Endothelial cell of umbilical vein (primary cell): ENCODE results near the gene GFAP. TPM values are rescaled to one million over a fixed set of nuclear protein-coding genes. Genes with fewer than 3 reads are reported as not detected.

Experiments used
- BruUV-seq: library from RNA; stranded (reverse); fragments of 400-500 nt; replicated peaks from 2 replicates; lab custom pipeline; 2021; lab: Mats Ljungman, UMichigan
- CTCF ChIA-PET: fragments of 300-600, 350-600 bp; sonication (Branson Sonifier 250); formaldehyde crosslinking; loops from one replicate; lab custom pipeline; 2021; ENCODE audit warnings: antibody characterized with exemption, inconsistent platforms; lab: Charles Lee
- POLR2A ChIA-PET: fragments of 300-600, 350-600 bp; sonication (Branson Sonifier 250); formaldehyde crosslinking; loops from one replicate; lab custom pipeline; 2021; ENCODE audit warnings: antibody characterized with exemption, inconsistent platforms; lab: Charles Lee
- DNase-seq: peaks from one replicate; pipeline ENCODE4 v3.0.0-alpha.2; 2011; ENCODE audit warnings: low read depth, low spot score
- FAIRE-seq: peaks from 2 replicates; lab custom pipeline; 2011; peaks lifted over from hg19 to GRCh38; lab: Jason Lieb, UNC
- H2AFZ ChIP-seq: 2 replicates; pipeline ENCODE4 v1.6.0; 2012; ENCODE audit warnings: low read depth, low read length, control low read depth, inconsistent platforms
- H3K27ac ChIP-seq: 2 replicates; pipeline ENCODE4 v1.5.1; 2011; ENCODE audit warnings: low read depth, mild to moderate bottlenecking, control low read depth, low read length, moderate library complexity; ENCODE audit not compliant: insufficient read depth
- H3K27me3 ChIP-seq, 2 experiments: 2 replicates each; pipeline versions ENCODE4 v1.6.0 to v1.6.1; 2011; ENCODE audit warnings: low read length in 2 of 2, mixed read lengths in 1 of 2; ENCODE audit not compliant: control insufficient read depth in 2 of 2, insufficient read depth in 2 of 2
- H3K36me3 ChIP-seq, 2 experiments: 2 replicates in 1 of 2; 3 replicates in 1 of 2; pipeline ENCODE4 v1.5.1; 2011; ENCODE audit warnings: low read length in 2 of 2, mild to moderate bottlenecking in 1 of 2, moderate library complexity in 1 of 2; ENCODE audit not compliant: control insufficient read depth in 2 of 2, insufficient read depth in 2 of 2; ENCODE audit errors: extremely low read depth in 1 of 2
- H3K4me1 ChIP-seq: 3 replicates; pipeline ENCODE4 v1.5.1; 2011; ENCODE audit warnings: mild to moderate bottlenecking, low read length; ENCODE audit not compliant: control insufficient read depth, insufficient read depth; ENCODE audit errors: extremely low read depth
- H3K4me2 ChIP-seq: 2 replicates; pipeline ENCODE4 v1.6.1; 2011; ENCODE audit warnings: low read length, control low read depth, mixed read lengths; ENCODE audit not compliant: insufficient read depth
- H3K4me3 ChIP-seq, 3 experiments: fragments of 200-600 bp in 1 of 3; sonication (generic), shearing (Covaris generic) in 1 of 3; replicated peaks in 1 of 3; 2 replicates each; pipeline ENCODE4 v1.5.1; 2011 to 2016; ENCODE audit warnings: control low read depth in 3 of 3, low read length in 3 of 3, mild to moderate bottlenecking in 2 of 3, inconsistent platforms in 1 of 3, low read depth in 1 of 3, moderate library complexity in 1 of 3; ENCODE audit not compliant: insufficient read depth in 1 of 3
- H3K79me2 ChIP-seq: 2 replicates; pipeline ENCODE4 v1.6.0; 2012; ENCODE audit warnings: low read length, inconsistent platforms; ENCODE audit not compliant: control insufficient read depth, insufficient read depth
- H3K9ac ChIP-seq: replicated peaks from 2 replicates; pipeline ENCODE3; 2011; ENCODE audit warnings: low read length, control low read depth; ENCODE audit not compliant: insufficient read depth; ENCODE audit errors: extremely low read depth
- H3K9me1 ChIP-seq: replicated peaks from 3 replicates; pipeline ENCODE4 v1.6.0; 2011; ENCODE audit warnings: mild to moderate bottlenecking, low read length; ENCODE audit not compliant: control insufficient read depth, insufficient read depth; ENCODE audit errors: extremely low read depth
- H3K9me3 ChIP-seq: replicated peaks from 2 replicates; pipeline ENCODE4 v1.5.1; 2012; ENCODE audit warnings: low read length, inconsistent platforms; ENCODE audit not compliant: control insufficient read depth, insufficient read depth
- H4K20me1 ChIP-seq: replicated peaks from 2 replicates; pipeline ENCODE3; 2011; ENCODE audit warnings: mild to moderate bottlenecking, low read length; ENCODE audit not compliant: control insufficient read depth, insufficient read depth; ENCODE audit errors: extremely low read depth
- EZH2 ChIP-seq: IDR thresholded peaks from 2 replicates; pipeline ENCODE4 v1.6.1; 2012; ENCODE audit warnings: borderline replicate concordance, low read depth, mild to moderate bottlenecking, moderate library complexity, low read length, inconsistent platforms; ENCODE audit not compliant: severe bottlenecking
- FOS ChIP-seq: IDR thresholded peaks from 2 replicates; pipeline ENCODE4 v1.6.1; 2011; ENCODE audit warnings: mild to moderate bottlenecking, low read length, moderate library complexity, borderline replicate concordance; ENCODE audit not compliant: insufficient read depth
- GATA2 ChIP-seq: IDR thresholded peaks from 2 replicates; pipeline ENCODE4 v1.7.0; 2011; ENCODE audit warnings: low read depth, mild to moderate bottlenecking, moderate library complexity, mixed read lengths, low read length; ENCODE audit not compliant: insufficient read length, insufficient read depth
- JUN ChIP-seq: IDR thresholded peaks from 2 replicates; pipeline ENCODE4 v1.6.1; 2011; ENCODE audit warnings: borderline replicate concordance, low read depth; ENCODE audit not compliant: insufficient read length, insufficient read depth
- MAX ChIP-seq: IDR thresholded peaks from 2 replicates; pipeline ENCODE4 v1.6.1; 2011; ENCODE audit not compliant: insufficient read depth, insufficient read length
- MYC ChIP-seq: IDR thresholded peaks from one replicate; pipeline ENCODE4 v1.6.1; 2011; ENCODE audit warnings: mild to moderate bottlenecking, low read depth, low read length
- POLR2A ChIP-seq: IDR thresholded peaks from 2 replicates; pipeline ENCODE4 v1.6.1; 2012; ENCODE audit warnings: low read depth, mild to moderate bottlenecking, control low read depth, low read length
- POLR2AphosphoS5 ChIP-seq: IDR thresholded peaks from 2 replicates; pipeline ENCODE4 v1.6.1; 2012; ENCODE audit warnings: low read depth, mild to moderate bottlenecking, control low read depth, low read length, moderate library complexity; ENCODE audit not compliant: insufficient read depth
- dilution Hi-C: fragments of 300-500 bp; cut with MboI; formaldehyde crosslinking; loops from one replicate; pipeline ENCODE4 v1.15.0; 2019; ENCODE audit warnings: low sequenced_read_pairs; ENCODE audit not compliant: extremely low pct_ligation_motif_present
- intact Hi-C: fragments of 100-400 bp; cut with micrococcal nuclease; formaldehyde crosslinking; loops from one replicate; pipeline ENCODE4 v1.10.0; 2022
- polyA plus RNA-seq, 4 experiments: library from polyadenylated mRNA; depleted of rRNA in 3 of 4; stranded (reverse) in 3 of 4; unstranded in 1 of 4; fragments of >200 nt; gene quantifications; 2 replicates each; pipeline versions ENCODE4 v1.2.1 to v1.2.3, GENCODE V29; 2011 to 2012; ENCODE audit warnings: missing spikeins in 1 of 4
- total RNA-seq: library from RNA; stranded (reverse); gene quantifications from 2 replicates; pipeline ENCODE4 v1.2.3, GENCODE V29; 2021
- TF ChIP-seq, protein P1 (sequence below), 2 donors: IDR thresholded peaks; 1 replicate in 1 of 2; 2 replicates in 1 of 2; pipeline ENCODE4 v1.5.1; 2011; ENCODE audit warnings: low read length in 2 of 2, mild to moderate bottlenecking in 2 of 2, moderate library complexity in 2 of 2, control low read depth in 1 of 2, inconsistent platforms in 1 of 2, low read depth in 1 of 2; ENCODE audit not compliant: insufficient read depth in 1 of 2; ENCODE audit errors: extremely low read depth in 1 of 2

Gene GFAP
- total and polyA plus RNA-seq, 2 donors (not counting 3 experiments of a cell fraction or from before 2014, with no cell fraction given): 0.07 to 0.42 TPM

DNA sequence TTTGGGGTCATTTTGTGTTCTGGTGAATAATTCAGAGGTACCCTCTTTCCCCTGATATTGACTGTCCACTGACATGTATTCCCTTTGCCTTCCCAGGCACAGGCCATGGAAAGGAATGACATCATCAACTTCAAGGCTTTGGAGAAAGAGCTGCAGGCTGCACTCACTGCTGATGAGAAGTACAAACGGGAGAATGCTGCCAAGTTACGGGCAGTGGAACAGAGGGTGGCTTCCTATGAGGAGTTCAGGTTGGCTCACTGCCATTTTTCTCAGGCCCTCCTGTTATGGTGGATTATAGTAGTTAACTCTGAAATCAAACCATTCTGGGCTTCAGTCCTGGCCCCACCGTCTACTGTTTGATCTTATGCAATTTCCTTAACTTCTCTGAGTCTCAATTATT lies 14.4 kb downstream of the GFAP start:
- H2AFZ ChIP-seq: no peak overlapping the region
- peak overlapping the region; percentile 50 for H3K9ac ChIP-seq
- H3K27me3 ChIP-seq: no peaks in the 10 kb centered on the region
- no peaks in the 10 kb centered on the region for H3K9me3 ChIP-seq
- H3K36me3 ChIP-seq: peaks cover 0 to under 1% of the 10 kb centered on the region in 2 experiments
- ChIA-PET CTCF (interaction anchor here (0.7 to 6.2 kb wide), 10 partner anchors 9 to 198 kb away, joined by 3 to 94 read pairs (median 6); partner anchors contain the start of gene GFAP), POLR2A (no interaction called here)
- no peak overlapping the region for H3K4me3 ChIP-seq
- H3K9me1 ChIP-seq: no peaks in the 10 kb centered on the region
- peak overlapping the region; percentile 54 for H3K27ac ChIP-seq
- H4K20me1 ChIP-seq: no peaks in the 10 kb centered on the region
- peak overlapping the region; percentile 33 for H3K4me2 ChIP-seq
- intact Hi-C loops (loop anchor here (1.0 to 2.0 kb wide), 2 partner anchors 19 to 232 kb away; partner anchors contain the start of gene PLCD3), dilution Hi-C loops (no loop called here)
- TF ChIP-seq POLR2AphosphoS5: no peak
- TF ChIP-seq MAX: no peak
- peak; percentile 81 for TF ChIP-seq JUN
- no peak for TF ChIP-seq GATA2
- TF ChIP-seq EZH2: no peak
- FAIRE-seq (peak; percentile 99), DNase-seq (peak; percentile 93)
- no TSS peak for BruUV-seq
- peaks cover 46% of the 10 kb centered on the region for H3K4me1 ChIP-seq
- H3K79me2 ChIP-seq: peaks cover 29% of the 10 kb centered on the region

- Histone ChIP-seq H2AFZ (peak within 1 kb of the TSS; percentile 50), H3K4me1 (peaks cover 37% of the 10 kb centered on the region), H3K9ac (peak within 1 kb of the TSS; percentile 98), H3K79me2 (peaks cover 45% of the 10 kb centered on the region), H3K27ac (peak within 1 kb of the TSS; percentile 96), H4K20me1 (no peaks in the 10 kb centered on the region), H3K9me1 (no peaks in the 10 kb centered on the region), H3K36me3 (peaks cover 0 to 7% of the 10 kb centered on the region in 2 experiments), H3K4me3 (peak within 1 kb of the TSS; percentile 67 to 97 (median 73)), H3K9me3 (no peaks in the 10 kb centered on the region), H3K27me3 (no peaks in the 10 kb centered on the region), H3K4me2 (peak within 1 kb of the TSS; percentile 96)
- DNase-seq (peak; percentile 93), FAIRE-seq (peak; percentile 99)
- dilution Hi-C loops (no loop called here), intact Hi-C loops (no loop called here)
- BruUV-seq: TSS peak; percentile 16
- CTCF ChIA-PET: interaction anchor here (0.6 to 6.2 kb wide), 10 partner anchors 9 to 517 kb away, joined by 3 to 94 read pairs (median 8); partner anchors contain the start of genes ACBD4 and GFAP
- POLR2A ChIA-PET: interaction anchor here (0.7 to 0.8 kb wide), 2 partner anchors 10 to 21 kb away, joined by 3 read pairs; no protein-coding TSS in a partner anchor
- TF ChIP-seq JUN (no peak), POLR2AphosphoS5 (peak; percentile 83), GATA2 (no peak), FOS (no peak), MAX (peak; percentile 97), EZH2 (no peak), POLR2A (peak; percentile 87), MYC (peak; percentile 19)
- TF ChIP-seq, protein P1, sequence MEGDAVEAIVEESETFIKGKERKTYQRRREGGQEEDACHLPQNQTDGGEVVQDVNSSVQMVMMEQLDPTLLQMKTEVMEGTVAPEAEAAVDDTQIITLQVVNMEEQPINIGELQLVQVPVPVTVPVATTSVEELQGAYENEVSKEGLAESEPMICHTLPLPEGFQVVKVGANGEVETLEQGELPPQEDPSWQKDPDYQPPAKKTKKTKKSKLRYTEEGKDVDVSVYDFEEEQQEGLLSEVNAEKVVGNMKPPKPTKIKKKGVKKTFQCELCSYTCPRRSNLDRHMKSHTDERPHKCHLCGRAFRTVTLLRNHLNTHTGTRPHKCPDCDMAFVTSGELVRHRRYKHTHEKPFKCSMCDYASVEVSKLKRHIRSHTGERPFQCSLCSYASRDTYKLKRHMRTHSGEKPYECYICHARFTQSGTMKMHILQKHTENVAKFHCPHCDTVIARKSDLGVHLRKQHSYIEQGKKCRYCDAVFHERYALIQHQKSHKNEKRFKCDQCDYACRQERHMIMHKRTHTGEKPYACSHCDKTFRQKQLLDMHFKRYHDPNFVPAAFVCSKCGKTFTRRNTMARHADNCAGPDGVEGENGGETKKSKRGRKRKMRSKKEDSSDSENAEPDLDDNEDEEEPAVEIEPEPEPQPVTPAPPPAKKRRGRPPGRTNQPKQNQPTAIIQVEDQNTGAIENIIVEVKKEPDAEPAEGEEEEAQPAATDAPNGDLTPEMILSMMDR (IDR thresholded peaks at IDR 0.05; ENCODE audit: extremely low read depth in 1 of 2, insufficient read depth in 1 of 2, low read depth in 1 of 2, low read length in 2 of 2): no peak
Observed at GRCh38 chr17:44899074-44899782, 16.1 kb downstream of the GFAP start, which contains the start of gene EFTUD2. EFTUD2 (minus strand) TSS chr17:44899445; CDS start chr17:44894521, 4,924 bp downstream.
